Testis (tissue), 2 donors: ENCODE data around the gene YTHDF1.

ENCODE experiments used
- POLR2A ChIP-seq: fragments of 450-650 bp; IDR thresholded peaks from one replicate; pipeline ENCODE4 v1.6.1; 2017; ENCODE audit warnings: antibody characterized with exemption, mild to moderate bottlenecking, moderate library complexity
- TF ChIP-seq, protein P1 (sequence below), 3 experiments: fragments of 450-650 bp in 2 of 3; fragments of 200-600 bp in 1 of 3; sonication (generic) in 1 of 3; IDR thresholded peaks; one replicate each; pipeline ENCODE4 v1.5.1; 2016 to 2019; ENCODE audit warnings: antibody characterized with exemption in 3 of 3, mild to moderate bottlenecking in 2 of 3, moderate library complexity in 1 of 3

DNA sequence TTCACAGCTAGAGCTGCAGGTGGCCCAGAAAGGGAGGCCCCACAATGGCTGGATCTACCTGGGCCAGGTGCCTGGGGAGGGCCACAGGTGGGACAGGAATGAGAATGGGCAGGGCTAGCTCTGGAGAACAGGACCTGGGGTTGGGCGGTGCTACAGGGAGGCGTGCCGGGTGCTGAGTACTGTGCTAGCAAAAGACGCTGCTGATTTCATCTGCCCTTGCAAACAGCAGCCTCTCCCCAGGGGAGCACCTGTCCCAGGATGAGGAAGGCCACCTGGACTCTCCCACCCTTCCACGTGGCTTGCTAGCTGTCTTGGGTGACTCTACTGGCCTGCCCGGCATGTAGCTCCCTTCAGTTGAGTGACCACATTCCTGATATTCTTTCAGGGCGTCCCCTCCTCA is 6.6 kb upstream of the YTHDF1 start:
- TF ChIP-seq, protein P1, sequence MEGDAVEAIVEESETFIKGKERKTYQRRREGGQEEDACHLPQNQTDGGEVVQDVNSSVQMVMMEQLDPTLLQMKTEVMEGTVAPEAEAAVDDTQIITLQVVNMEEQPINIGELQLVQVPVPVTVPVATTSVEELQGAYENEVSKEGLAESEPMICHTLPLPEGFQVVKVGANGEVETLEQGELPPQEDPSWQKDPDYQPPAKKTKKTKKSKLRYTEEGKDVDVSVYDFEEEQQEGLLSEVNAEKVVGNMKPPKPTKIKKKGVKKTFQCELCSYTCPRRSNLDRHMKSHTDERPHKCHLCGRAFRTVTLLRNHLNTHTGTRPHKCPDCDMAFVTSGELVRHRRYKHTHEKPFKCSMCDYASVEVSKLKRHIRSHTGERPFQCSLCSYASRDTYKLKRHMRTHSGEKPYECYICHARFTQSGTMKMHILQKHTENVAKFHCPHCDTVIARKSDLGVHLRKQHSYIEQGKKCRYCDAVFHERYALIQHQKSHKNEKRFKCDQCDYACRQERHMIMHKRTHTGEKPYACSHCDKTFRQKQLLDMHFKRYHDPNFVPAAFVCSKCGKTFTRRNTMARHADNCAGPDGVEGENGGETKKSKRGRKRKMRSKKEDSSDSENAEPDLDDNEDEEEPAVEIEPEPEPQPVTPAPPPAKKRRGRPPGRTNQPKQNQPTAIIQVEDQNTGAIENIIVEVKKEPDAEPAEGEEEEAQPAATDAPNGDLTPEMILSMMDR (IDR thresholded peaks at IDR 0.05): no peak
- no peak for TF ChIP-seq POLR2A
